ENCODE data around the gene TBC1D24. TPM values are rescaled to one million over a fixed set of nuclear protein-coding genes. Genes with fewer than 3 reads are reported as not detected.

Gene TBC1D24
- total RNA-seq, 3 donors from 2014 or later, result 8.8 to 22.0 (median 16.7) TPM

DNA sequence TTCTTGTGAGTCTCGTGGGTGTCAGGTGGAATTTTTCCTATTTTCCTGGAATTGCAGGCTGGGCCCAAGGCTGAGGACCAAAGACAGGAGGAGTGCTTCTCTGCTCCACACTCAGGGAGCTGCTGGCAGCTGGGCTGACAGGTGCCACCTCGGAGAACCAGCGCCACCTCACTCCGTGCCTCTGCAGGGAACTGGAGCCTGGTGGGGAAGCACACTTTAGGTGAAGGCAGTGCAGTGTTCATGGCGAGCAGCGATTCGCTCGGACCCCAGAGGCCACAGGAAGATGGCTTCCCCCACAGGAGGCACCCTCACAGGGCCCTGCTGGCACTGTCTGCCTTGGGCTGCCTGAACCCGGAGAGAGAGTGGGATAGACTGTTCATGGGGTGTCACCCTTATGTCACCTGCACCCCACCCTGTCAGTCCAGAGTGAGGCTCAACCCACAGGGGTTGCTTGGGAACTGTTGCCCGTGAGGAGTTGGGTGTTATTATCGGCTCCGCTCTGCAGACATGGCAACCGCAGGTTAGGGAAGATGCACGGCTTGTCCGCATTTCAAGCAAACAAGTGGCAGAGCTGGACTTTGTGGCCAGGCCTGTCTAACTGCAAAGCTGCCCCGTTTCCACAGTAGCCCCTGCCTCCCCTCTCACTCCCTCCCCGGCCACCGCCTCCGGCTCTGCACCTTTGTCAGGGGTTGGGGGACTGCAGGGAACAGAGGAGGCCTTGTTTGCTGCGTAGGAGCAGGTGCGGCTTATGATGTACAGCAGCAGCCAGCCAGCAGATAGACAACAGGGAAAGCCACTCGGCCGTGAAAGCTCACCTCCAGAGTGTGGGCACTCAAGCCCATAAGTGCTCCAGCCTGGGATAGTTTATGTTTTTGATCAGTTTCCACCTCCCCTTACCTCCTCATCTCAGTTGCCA lies 15.5 kb downstream of the TBC1D24 start:
- Histone ChIP-seq H3K36me3 (no peaks in the 10 kb centered on the region), H3K9me3 (no peaks in the 10 kb centered on the region), H3K4me1 (peaks cover 0 to 3% of the 10 kb centered on the region in 2 donors), H3K27ac (no peak overlapping the region), H3K27me3 (no peaks in the 10 kb centered on the region), H3K4me3 (no peak overlapping the region)
- intact Hi-C loops (cut with DNase I; ENCODE audit: low total_unique reads), result no loop called here
- no peak for DNase-seq (ENCODE audit: low spot score in 2 of 2)
- TF ChIP-seq, protein P1, sequence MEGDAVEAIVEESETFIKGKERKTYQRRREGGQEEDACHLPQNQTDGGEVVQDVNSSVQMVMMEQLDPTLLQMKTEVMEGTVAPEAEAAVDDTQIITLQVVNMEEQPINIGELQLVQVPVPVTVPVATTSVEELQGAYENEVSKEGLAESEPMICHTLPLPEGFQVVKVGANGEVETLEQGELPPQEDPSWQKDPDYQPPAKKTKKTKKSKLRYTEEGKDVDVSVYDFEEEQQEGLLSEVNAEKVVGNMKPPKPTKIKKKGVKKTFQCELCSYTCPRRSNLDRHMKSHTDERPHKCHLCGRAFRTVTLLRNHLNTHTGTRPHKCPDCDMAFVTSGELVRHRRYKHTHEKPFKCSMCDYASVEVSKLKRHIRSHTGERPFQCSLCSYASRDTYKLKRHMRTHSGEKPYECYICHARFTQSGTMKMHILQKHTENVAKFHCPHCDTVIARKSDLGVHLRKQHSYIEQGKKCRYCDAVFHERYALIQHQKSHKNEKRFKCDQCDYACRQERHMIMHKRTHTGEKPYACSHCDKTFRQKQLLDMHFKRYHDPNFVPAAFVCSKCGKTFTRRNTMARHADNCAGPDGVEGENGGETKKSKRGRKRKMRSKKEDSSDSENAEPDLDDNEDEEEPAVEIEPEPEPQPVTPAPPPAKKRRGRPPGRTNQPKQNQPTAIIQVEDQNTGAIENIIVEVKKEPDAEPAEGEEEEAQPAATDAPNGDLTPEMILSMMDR (IDR thresholded peaks at IDR 0.05), result no peak
- TF ChIP-seq POLR2A (IDR thresholded peaks at IDR 0.05) (no peak), POLR2AphosphoS5 (IDR thresholded peaks at IDR 0.05) (no peak)

DNA sequence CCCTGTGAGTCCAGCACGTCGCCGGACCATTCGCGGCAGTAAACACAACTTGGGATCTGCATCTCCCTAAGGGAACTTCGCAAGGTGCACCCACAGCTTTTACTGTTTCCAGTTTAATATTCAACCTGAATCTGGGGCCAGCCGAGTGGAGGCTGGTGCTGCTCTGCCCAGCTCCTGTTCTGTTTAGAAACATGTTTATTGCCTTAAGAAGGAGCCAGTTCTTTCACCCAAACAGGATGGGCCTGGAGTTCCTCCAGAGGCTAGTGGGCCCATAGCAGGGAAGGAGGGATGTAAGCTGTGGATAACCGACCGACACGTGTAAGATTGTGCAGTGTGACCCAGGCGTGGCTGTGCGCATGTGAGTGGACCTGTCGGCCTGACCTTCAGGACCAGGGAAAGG lies 17.4 kb downstream of the TBC1D24 start:
- intact Hi-C loops (cut with DNase I; ENCODE audit: low total_unique reads), result loop anchor here (1.0 kb wide), 1 partner anchor 26 kb away; no protein-coding TSS in a partner anchor
- H3K9me3 ChIP-seq, result no peaks in the 10 kb centered on the region
- H3K36me3 ChIP-seq, result no peaks in the 10 kb centered on the region
- no peak for DNase-seq (ENCODE audit: low spot score in 2 of 2)
- peaks cover 2 to 7% of the 10 kb centered on the region in 2 donors for H3K4me1 ChIP-seq
- no peaks in the 10 kb centered on the region for H3K27me3 ChIP-seq
- no peak overlapping the region for H3K4me3 ChIP-seq
- TF ChIP-seq, protein P1 (IDR thresholded peaks at IDR 0.05), result no peak
- TF ChIP-seq POLR2A (IDR thresholded peaks at IDR 0.05) (no peak), POLR2AphosphoS5 (IDR thresholded peaks at IDR 0.05) (no peak)
- H3K27ac ChIP-seq, result no peak overlapping the region

DNA sequence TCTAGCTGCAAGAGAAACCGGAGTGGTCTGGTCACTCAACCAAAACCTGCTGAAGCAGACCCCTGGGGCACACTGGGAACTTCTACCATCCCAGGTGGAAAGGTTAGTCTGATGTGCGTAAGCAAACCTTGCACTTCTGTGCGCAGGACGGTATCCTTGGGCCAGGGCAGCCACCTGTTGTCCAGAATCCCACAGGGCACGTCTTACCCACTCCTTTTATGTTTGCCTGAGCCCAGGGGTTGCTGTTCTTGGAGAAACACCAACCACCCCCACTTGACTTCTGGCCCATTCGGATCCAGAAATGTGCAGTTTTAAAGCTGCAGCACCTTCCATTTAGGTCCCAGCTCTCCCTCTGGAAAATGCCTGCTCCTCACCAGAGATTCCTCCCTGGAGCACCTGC lies 18.7 kb downstream of the TBC1D24 start:
- no peak overlapping the region for H3K4me3 ChIP-seq
- H3K27ac ChIP-seq, result no peak overlapping the region
- no peak for TF ChIP-seq POLR2AphosphoS5 (IDR thresholded peaks at IDR 0.05)
- TF ChIP-seq, protein P1 (IDR thresholded peaks at IDR 0.05), result no peak
- no peak for TF ChIP-seq POLR2A (IDR thresholded peaks at IDR 0.05)
- peaks cover 15 to 16% of the 10 kb centered on the region in 2 donors for H3K4me1 ChIP-seq
- no peaks in the 10 kb centered on the region for H3K36me3 ChIP-seq
- no peaks in the 10 kb centered on the region for H3K9me3 ChIP-seq
- no peak for DNase-seq (ENCODE audit: low spot score in 2 of 2)
- intact Hi-C loops (cut with DNase I; ENCODE audit: low total_unique reads), result no loop called here
- H3K27me3 ChIP-seq, result no peaks in the 10 kb centered on the region

DNA sequence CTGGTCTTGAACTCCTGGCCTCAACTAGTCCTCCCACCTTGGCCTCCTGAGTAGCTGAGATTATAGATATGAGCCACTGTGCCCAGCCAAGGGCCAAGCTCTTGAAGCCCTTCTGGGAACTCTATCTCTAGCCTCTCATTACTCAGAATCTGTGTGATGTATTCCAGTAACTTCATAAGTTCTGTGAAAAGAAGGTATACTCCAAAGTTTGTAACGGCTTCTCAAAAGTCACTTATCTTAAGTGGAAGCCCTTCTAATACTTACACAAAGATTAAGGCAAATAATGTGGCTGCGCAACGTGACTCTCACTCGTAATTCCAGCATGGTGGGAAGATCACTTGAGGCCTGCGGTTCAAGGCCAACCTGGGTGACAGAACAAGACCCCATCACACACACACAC lies 19.7 kb downstream of the TBC1D24 start:
- no peaks in the 10 kb centered on the region for H3K27me3 ChIP-seq
- TF ChIP-seq, protein P1 (IDR thresholded peaks at IDR 0.05), result no peak
- no peak for TF ChIP-seq POLR2A (IDR thresholded peaks at IDR 0.05)
- TF ChIP-seq POLR2AphosphoS5 (IDR thresholded peaks at IDR 0.05), result no peak
- intact Hi-C loops (cut with DNase I; ENCODE audit: low total_unique reads), result no loop called here
- no peaks in the 10 kb centered on the region for H3K9me3 ChIP-seq
- H3K27ac ChIP-seq, result no peak overlapping the region
- no peaks in the 10 kb centered on the region for H3K36me3 ChIP-seq
- no peak overlapping the region for H3K4me3 ChIP-seq
- peaks cover 16 to 20% of the 10 kb centered on the region in 2 donors for H3K4me1 ChIP-seq
- no peak for DNase-seq (ENCODE audit: low spot score in 2 of 2)

DNA sequence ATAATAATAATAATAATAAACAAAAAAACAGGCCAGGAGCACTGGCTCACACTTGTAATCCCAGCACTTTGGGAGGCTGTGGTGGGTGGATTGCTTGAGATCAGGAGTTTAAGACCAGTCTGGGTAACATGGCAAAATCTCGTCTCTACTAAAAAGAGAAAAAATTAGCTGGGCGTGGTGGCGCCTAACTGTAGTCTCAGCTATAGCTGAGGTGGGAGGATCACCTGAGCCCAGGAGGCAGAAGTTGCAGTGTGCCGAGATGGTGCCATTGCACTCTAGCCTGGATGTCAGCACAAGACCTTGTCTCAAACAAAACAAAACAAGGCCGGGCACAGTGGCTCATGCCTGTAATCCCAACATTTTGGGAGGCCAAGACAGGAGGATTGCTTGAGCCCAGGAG lies 20.1 kb downstream of the TBC1D24 start:
- Histone ChIP-seq H3K36me3 (no peaks in the 10 kb centered on the region), H3K9me3 (no peaks in the 10 kb centered on the region), H3K4me1 (peaks cover 16 to 24% of the 10 kb centered on the region in 2 donors), H3K4me3 (no peak overlapping the region), H3K27ac (no peak overlapping the region), H3K27me3 (no peaks in the 10 kb centered on the region)
- no peak for DNase-seq (ENCODE audit: low spot score in 2 of 2)
- intact Hi-C loops (cut with DNase I; ENCODE audit: low total_unique reads), result no loop called here
- TF ChIP-seq POLR2AphosphoS5 (IDR thresholded peaks at IDR 0.05), result no peak
- TF ChIP-seq POLR2A (IDR thresholded peaks at IDR 0.05), result no peak
- TF ChIP-seq, protein P1 (IDR thresholded peaks at IDR 0.05), result no peak

All from breast epithelium (tissue), 4 donors.